ENCODE data around the gene C2orf49. TPM values are rescaled to one million over a fixed set of nuclear protein-coding genes. Genes with fewer than 3 reads are reported as not detected.

C2orf49 gene
- total and polyA plus RNA-seq, 10 of the 15 experiments (the other 5 are each of a cell fraction or from before 2014, with no cell fraction given) = 7.2 to 24.2 (median 15.5) TPM

DNA sequence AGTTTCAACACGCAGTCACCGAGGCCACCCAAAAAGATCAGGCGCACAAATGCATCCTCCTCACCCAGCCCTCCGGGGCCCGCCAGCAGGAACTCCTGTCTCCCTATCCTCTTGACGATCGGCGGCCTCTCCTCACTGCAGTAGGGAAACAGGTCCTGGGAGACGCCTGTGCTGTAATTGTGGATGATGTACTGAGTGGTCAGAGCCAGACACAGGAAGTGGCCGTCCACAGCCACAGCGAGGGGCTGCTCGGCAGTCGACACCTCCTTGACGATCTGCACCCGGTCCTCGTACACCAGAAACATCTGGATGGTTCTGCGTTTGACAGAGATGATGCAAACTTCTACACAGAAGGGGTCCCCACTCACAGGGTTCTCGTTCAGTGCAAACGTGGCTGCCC, 29.8 kb upstream of the C2orf49 start:
- no peaks in the 10 kb centered on the region for H3K4me1 ChIP-seq (ENCODE audit: control insufficient read depth, insufficient read depth, low read length)
- TF ChIP-seq TARDBP (IDR thresholded peaks at IDR 0.05; ENCODE audit: borderline replicate concordance) = no peak
- no peak for TF ChIP-seq EED (IDR thresholded peaks at IDR 0.05; ENCODE audit: low read depth)
- TF ChIP-seq, protein P1, sequence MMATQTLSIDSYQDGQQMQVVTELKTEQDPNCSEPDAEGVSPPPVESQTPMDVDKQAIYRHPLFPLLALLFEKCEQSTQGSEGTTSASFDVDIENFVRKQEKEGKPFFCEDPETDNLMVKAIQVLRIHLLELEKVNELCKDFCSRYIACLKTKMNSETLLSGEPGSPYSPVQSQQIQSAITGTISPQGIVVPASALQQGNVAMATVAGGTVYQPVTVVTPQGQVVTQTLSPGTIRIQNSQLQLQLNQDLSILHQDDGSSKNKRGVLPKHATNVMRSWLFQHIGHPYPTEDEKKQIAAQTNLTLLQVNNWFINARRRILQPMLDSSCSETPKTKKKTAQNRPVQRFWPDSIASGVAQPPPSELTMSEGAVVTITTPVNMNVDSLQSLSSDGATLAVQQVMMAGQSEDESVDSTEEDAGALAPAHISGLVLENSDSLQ (IDR thresholded peaks at IDR 0.05) = no peak
- no peak overlapping the region for H3K4me2 ChIP-seq (ENCODE audit: control insufficient read depth, insufficient read depth)
- no peaks in the 10 kb centered on the region for H3K27me3 ChIP-seq (replicated peaks in 1 of 2; ENCODE audit: control insufficient read depth in 2 of 2, insufficient read depth in 2 of 2, low read length in 1 of 2)
- no peak overlapping the region for H3K9ac ChIP-seq (ENCODE audit: control insufficient read depth, insufficient read depth, low read length)
- WGBS (ENCODE audit: insufficient coverage, insufficient replicate concordance, low lambda C conversion rate, missing lambda C conversion rate) = 95% methylated on average over 19 of the region's 19 CpGs
- DNase-seq (ENCODE audit: low read depth, low spot score) = no peak
- no peaks in the 10 kb centered on the region; the same call in 2 of the 3 replicates for H3K9me3 ChIP-seq (replicated peaks; ENCODE audit: control insufficient read depth, insufficient read depth, low read length)
- POLR2A ChIA-PET = no interaction called here
- intact Hi-C loops (cut with micrococcal nuclease; ENCODE audit: unreplicated experiment) (no loop called here), in situ Hi-C loops (cut with MboI) (no loop called here)
- no peak overlapping the region for H3K4me3 ChIP-seq
- no peaks in the 10 kb centered on the region for H4K20me1 ChIP-seq (ENCODE audit: control insufficient read depth, insufficient read depth)
- no peak overlapping the region for H2AFZ ChIP-seq (ENCODE audit: control insufficient read depth, low read depth, low read length)
- SMC1A ChIA-PET (ENCODE audit: uncharacterized antibody, unreplicated experiment) = no interaction called here
- CTCF ChIA-PET = no interaction called here
- peaks cover 6 to 10% of the 10 kb centered on the region in 2 experiments; a peak in 3 of 4 replicates for H3K36me3 ChIP-seq (ENCODE audit: control insufficient read depth in 2 of 2, insufficient read depth in 2 of 2, low read length in 1 of 2)
- H3K79me2 ChIP-seq (ENCODE audit: control insufficient read depth, insufficient read depth, low read length) = peaks cover 34% of the 10 kb centered on the region
- no peak overlapping the region for H3K27ac ChIP-seq (ENCODE audit: control insufficient read depth, insufficient read depth)
- FAIRE-seq = no peak
- ATAC-seq = no peak
- no TSS peak for BruUV-seq (replicated peaks)
- RAD21 ChIA-PET (ENCODE audit: unreplicated experiment) = no interaction called here

DNA sequence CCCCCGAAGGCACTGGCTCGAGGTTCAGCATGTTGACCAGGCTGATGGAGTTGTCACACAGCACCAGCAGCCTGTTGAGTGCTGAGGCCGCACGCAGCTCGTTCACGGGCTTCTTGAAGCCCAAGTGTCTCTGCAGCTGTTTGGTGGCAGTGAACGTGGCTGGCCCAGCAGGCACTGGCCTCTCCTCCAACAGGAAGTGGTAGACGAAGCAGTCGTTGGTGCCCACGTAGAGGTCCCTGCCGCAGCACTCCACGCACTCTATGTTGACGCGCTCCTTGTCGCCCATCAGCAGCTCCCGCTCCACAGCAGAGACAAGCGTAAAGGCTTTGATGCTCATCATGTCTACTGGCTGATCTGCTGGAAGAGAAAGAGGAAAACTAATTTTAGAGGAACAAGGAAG, 29.4 kb upstream of the C2orf49 start:
- no peak for TF ChIP-seq RAD51 (IDR thresholded peaks at IDR 0.05)
- TF ChIP-seq ZSCAN29 (IDR thresholded peaks at IDR 0.05) = no peak
- TF ChIP-seq YBX1 (IDR thresholded peaks at IDR 0.05) = no peak
- no peak for TF ChIP-seq EGR1 (IDR thresholded peaks at IDR 0.05; ENCODE audit: borderline replicate concordance in 1 of 2, low read depth in 2 of 2, low read length in 2 of 2)
- no peak for TF ChIP-seq MTA3 (IDR thresholded peaks at IDR 0.05; ENCODE audit: borderline replicate concordance, low read length)
- no peak for TF ChIP-seq HDAC2 (IDR thresholded peaks at IDR 0.05)
- no peak overlapping the region for H3K4me2 ChIP-seq (ENCODE audit: control insufficient read depth, insufficient read depth)
- CTCF ChIA-PET = interaction anchor here (0.6 kb wide), 1 partner anchor 12 kb away, joined by 3 read pairs; no protein-coding TSS in a partner anchor
- intact Hi-C loops (cut with micrococcal nuclease; ENCODE audit: unreplicated experiment) = no loop called here
- no peak overlapping the region for H2AFZ ChIP-seq (ENCODE audit: control insufficient read depth, low read depth, low read length)
- H4K20me1 ChIP-seq (ENCODE audit: control insufficient read depth, insufficient read depth) = no peaks in the 10 kb centered on the region
- SMC1A ChIA-PET (ENCODE audit: uncharacterized antibody, unreplicated experiment) = no interaction called here
- no peaks in the 10 kb centered on the region for H3K27me3 ChIP-seq (replicated peaks in 1 of 2; ENCODE audit: control insufficient read depth in 2 of 2, insufficient read depth in 2 of 2, low read length in 1 of 2)
- no peak overlapping the region for H3K4me3 ChIP-seq
- RAD21 ChIA-PET (ENCODE audit: unreplicated experiment) = no interaction called here
- peaks cover under 1% of the 10 kb centered on the region; the same call in 1 of the 2 replicates for H3K4me1 ChIP-seq (ENCODE audit: control insufficient read depth, insufficient read depth, low read length)
- in situ Hi-C loops (cut with MboI) = no loop called here
- WGBS (ENCODE audit: insufficient coverage, insufficient replicate concordance, low lambda C conversion rate, missing lambda C conversion rate) = 84% methylated on average over 17 of the region's 17 CpGs
- no peak for FAIRE-seq
- no peak overlapping the region for H3K9ac ChIP-seq (ENCODE audit: control insufficient read depth, insufficient read depth, low read length)
- no peak overlapping the region for H3K27ac ChIP-seq (ENCODE audit: control insufficient read depth, insufficient read depth)
- POLR2A ChIA-PET = no interaction called here
- H3K9me3 ChIP-seq (replicated peaks; ENCODE audit: control insufficient read depth, insufficient read depth, low read length) = no peaks in the 10 kb centered on the region; the same call in 2 of the 3 replicates
- peaks cover 31% of the 10 kb centered on the region for H3K79me2 ChIP-seq (ENCODE audit: control insufficient read depth, insufficient read depth, low read length)
- no peak for DNase-seq (ENCODE audit: low read depth, low spot score)
- peaks cover 3 to 10% of the 10 kb centered on the region in 2 experiments; a peak in 3 of 4 replicates for H3K36me3 ChIP-seq (ENCODE audit: control insufficient read depth in 2 of 2, insufficient read depth in 2 of 2, low read length in 1 of 2)
- no TSS peak for BruUV-seq (replicated peaks)
- ATAC-seq = no peak

All from GM12878 (cell line).